Neural cell (in vitro differentiated cells): Measurements from ENCODE around the gene MAD2L1BP.

Experiments used
- EP300 ChIP-seq: fragments of 450-650 bp; conservative IDR thresholded peaks from 2 replicates; pipeline ENCODE4 v1.6.1; 2014; ENCODE audit warnings: antibody characterized with exemption, mild to moderate bottlenecking, moderate library complexity; ENCODE audit not compliant: poor library complexity, severe bottlenecking
- TAF1 ChIP-seq: IDR thresholded peaks from 2 replicates; pipeline ENCODE4 v1.6.1; 2012; ENCODE audit warnings: low read depth
- TF ChIP-seq, protein P1 (sequence below): fragments of 450-650 bp; IDR thresholded peaks from 2 replicates; pipeline ENCODE4 v1.5.1; 2014; ENCODE audit warnings: antibody characterized with exemption, mild to moderate bottlenecking, moderate library complexity; ENCODE audit not compliant: poor library complexity, severe bottlenecking
- TF ChIP-seq, protein P2 (sequence below): IDR thresholded peaks from 2 replicates; pipeline ENCODE4 v1.6.1; 2012; ENCODE audit warnings: borderline replicate concordance

DNA sequence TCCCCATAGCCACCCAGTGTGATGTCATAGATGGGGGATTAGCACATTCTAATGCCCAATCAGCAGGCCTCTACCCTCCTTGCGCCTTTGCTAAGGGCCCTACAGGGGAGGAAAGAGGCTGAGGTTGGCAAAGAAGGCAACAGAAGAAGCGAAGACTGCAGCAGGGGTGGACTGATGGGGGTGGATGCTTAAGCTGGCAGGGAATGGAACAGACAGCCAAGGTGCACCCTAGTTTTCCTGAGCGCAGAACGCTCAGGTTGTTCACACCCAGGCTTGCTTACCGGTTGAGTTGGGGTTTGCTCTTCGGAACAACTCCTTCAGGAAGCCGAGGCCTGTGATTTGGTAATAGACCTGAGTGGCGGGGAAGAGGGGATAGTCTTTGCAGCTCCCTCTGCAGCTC is 39.3 kb downstream of the MAD2L1BP start:
- TF ChIP-seq TAF1 (no peak), EP300 (no peak)
- TF ChIP-seq, protein P1, sequence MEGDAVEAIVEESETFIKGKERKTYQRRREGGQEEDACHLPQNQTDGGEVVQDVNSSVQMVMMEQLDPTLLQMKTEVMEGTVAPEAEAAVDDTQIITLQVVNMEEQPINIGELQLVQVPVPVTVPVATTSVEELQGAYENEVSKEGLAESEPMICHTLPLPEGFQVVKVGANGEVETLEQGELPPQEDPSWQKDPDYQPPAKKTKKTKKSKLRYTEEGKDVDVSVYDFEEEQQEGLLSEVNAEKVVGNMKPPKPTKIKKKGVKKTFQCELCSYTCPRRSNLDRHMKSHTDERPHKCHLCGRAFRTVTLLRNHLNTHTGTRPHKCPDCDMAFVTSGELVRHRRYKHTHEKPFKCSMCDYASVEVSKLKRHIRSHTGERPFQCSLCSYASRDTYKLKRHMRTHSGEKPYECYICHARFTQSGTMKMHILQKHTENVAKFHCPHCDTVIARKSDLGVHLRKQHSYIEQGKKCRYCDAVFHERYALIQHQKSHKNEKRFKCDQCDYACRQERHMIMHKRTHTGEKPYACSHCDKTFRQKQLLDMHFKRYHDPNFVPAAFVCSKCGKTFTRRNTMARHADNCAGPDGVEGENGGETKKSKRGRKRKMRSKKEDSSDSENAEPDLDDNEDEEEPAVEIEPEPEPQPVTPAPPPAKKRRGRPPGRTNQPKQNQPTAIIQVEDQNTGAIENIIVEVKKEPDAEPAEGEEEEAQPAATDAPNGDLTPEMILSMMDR: no peak
- TF ChIP-seq, protein P2, sequence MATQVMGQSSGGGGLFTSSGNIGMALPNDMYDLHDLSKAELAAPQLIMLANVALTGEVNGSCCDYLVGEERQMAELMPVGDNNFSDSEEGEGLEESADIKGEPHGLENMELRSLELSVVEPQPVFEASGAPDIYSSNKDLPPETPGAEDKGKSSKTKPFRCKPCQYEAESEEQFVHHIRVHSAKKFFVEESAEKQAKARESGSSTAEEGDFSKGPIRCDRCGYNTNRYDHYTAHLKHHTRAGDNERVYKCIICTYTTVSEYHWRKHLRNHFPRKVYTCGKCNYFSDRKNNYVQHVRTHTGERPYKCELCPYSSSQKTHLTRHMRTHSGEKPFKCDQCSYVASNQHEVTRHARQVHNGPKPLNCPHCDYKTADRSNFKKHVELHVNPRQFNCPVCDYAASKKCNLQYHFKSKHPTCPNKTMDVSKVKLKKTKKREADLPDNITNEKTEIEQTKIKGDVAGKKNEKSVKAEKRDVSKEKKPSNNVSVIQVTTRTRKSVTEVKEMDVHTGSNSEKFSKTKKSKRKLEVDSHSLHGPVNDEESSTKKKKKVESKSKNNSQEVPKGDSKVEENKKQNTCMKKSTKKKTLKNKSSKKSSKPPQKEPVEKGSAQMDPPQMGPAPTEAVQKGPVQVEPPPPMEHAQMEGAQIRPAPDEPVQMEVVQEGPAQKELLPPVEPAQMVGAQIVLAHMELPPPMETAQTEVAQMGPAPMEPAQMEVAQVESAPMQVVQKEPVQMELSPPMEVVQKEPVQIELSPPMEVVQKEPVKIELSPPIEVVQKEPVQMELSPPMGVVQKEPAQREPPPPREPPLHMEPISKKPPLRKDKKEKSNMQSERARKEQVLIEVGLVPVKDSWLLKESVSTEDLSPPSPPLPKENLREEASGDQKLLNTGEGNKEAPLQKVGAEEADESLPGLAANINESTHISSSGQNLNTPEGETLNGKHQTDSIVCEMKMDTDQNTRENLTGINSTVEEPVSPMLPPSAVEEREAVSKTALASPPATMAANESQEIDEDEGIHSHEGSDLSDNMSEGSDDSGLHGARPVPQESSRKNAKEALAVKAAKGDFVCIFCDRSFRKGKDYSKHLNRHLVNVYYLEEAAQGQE: no peak
